Esophagus squamous epithelium (tissue), 4 donors: ENCODE measurements around the gene CPED1.

Source experiments
- POLR2A ChIP-seq, 4 donors: fragments of 450-650 bp; IDR thresholded peaks; one replicate each; pipeline ENCODE4 v1.6.1; 2017; ENCODE audit warnings: antibody characterized with exemption in 4 of 4, mild to moderate bottlenecking in 4 of 4, moderate library complexity in 3 of 4
- TF ChIP-seq, protein P1 (sequence below), 6 experiments: fragments of 450-650 bp in 4 of 6; fragments of 200-600 bp in 2 of 6; sonication (generic) in 2 of 6; IDR thresholded peaks; one replicate each; pipeline ENCODE4 v1.5.1; 2016 to 2019; ENCODE audit warnings: antibody characterized with exemption in 6 of 6, mild to moderate bottlenecking in 4 of 6, moderate library complexity in 4 of 6

DNA sequence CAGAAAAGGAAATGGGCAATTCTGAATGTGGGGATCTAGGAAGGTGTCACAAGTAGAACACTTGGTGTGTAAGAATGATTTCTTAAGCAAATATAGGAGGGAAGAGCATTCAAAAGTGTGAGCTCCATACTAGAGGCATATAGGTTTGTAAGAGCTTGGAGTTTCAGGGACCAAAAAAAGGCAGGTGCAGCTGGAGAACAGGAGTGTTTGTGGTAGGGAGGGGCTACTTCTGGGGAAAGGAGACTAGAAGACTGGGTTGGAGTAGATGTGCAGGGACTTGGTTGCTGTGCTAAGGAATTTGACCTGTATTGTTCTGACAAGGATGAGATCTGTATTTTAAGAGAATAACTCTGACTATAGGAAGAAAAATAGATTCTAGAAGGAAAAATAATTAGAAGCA lies 46.4 kb downstream of the CPED1 start:
- TF ChIP-seq, protein P1, sequence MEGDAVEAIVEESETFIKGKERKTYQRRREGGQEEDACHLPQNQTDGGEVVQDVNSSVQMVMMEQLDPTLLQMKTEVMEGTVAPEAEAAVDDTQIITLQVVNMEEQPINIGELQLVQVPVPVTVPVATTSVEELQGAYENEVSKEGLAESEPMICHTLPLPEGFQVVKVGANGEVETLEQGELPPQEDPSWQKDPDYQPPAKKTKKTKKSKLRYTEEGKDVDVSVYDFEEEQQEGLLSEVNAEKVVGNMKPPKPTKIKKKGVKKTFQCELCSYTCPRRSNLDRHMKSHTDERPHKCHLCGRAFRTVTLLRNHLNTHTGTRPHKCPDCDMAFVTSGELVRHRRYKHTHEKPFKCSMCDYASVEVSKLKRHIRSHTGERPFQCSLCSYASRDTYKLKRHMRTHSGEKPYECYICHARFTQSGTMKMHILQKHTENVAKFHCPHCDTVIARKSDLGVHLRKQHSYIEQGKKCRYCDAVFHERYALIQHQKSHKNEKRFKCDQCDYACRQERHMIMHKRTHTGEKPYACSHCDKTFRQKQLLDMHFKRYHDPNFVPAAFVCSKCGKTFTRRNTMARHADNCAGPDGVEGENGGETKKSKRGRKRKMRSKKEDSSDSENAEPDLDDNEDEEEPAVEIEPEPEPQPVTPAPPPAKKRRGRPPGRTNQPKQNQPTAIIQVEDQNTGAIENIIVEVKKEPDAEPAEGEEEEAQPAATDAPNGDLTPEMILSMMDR (IDR thresholded peaks at IDR 0.05) = no peak
- no peak for TF ChIP-seq POLR2A (IDR thresholded peaks at IDR 0.05)
